Gastroesophageal sphincter (tissue), 4 donors: Measurements from ENCODE around the gene LY6G6D. TPM values are rescaled to one million over a fixed set of nuclear protein-coding genes. Genes with fewer than 3 reads are reported as not detected.
A peak's percentile ranks its signal among the peaks of the same experiment; 100 is the strongest.

Experiments
- ATAC-seq: fragments of 150-250 bp; one replicate; pipeline ENCODE4 v1.9.1; 2016; ENCODE audit warnings: mild to moderate bottlenecking, moderate library complexity
- H3K27ac ChIP-seq, 4 donors: fragments of 200-600 bp; sonication (generic) in 3 of 4; 1 replicate in 3 of 4; 2 replicates in 1 of 4; pipeline ENCODE4 v1.5.1; 2016 to 2019
- H3K27me3 ChIP-seq: fragments of 200-600 bp; sonication (generic); one replicate; pipeline ENCODE4 v1.5.1; 2019
- H3K36me3 ChIP-seq, 2 donors: fragments of 200-600 bp; sonication (generic); one replicate each; pipeline ENCODE4 v1.5.1; 2019; ENCODE audit warnings: control low read depth in 1 of 2
- H3K4me1 ChIP-seq, 3 donors: fragments of 200-600 bp; sonication (generic); 1 replicate in 2 of 3; 2 replicates in 1 of 3; pipeline ENCODE4 v1.5.1; 2016 to 2019; ENCODE audit warnings: control low read depth in 2 of 3
- H3K4me3 ChIP-seq, 2 donors: fragments of 200-600 bp; sonication (generic); one replicate each; pipeline ENCODE4 v1.5.1; 2019; ENCODE audit warnings: mild to moderate bottlenecking in 1 of 2, moderate library complexity in 1 of 2
- H3K9me3 ChIP-seq, 3 donors: fragments of 200-600 bp; sonication (generic); one replicate each; pipeline ENCODE4 v1.5.1; 2017 to 2019; ENCODE audit warnings: control low read depth in 2 of 3
- CTCF ChIP-seq, 4 experiments: fragments of 200-600 bp in 2 of 4; fragments of 450-650 bp in 2 of 4; sonication (generic) in 1 of 4; IDR thresholded peaks; one replicate each; pipeline ENCODE4 v1.5.1; 2017 to 2019; ENCODE audit warnings: antibody characterized with exemption in 4 of 4, mild to moderate bottlenecking in 2 of 4, moderate library complexity in 2 of 4
- EP300 ChIP-seq: sonication (generic); formaldehyde crosslinking; IDR thresholded peaks from one replicate; pipeline ENCODE4 v1.6.1; 2017; ENCODE audit warnings: antibody characterized with exemption, mild to moderate bottlenecking
- POLR2A ChIP-seq, 2 donors: fragments of 450-650 bp; IDR thresholded peaks; one replicate each; pipeline ENCODE4 v1.6.1; 2017; ENCODE audit warnings: antibody characterized with exemption in 2 of 2, mild to moderate bottlenecking in 2 of 2, moderate library complexity in 1 of 2
- POLR2AphosphoS5 ChIP-seq: sonication (generic); formaldehyde crosslinking; IDR thresholded peaks from one replicate; pipeline ENCODE4 v1.6.1; 2017; ENCODE audit warnings: antibody characterized with exemption
- WGBS, 2 donors: methylation state at CpG; one replicate each; pipeline ENCODE4 v1.1.5; 2018; ENCODE audit warnings: low coverage in 1 of 2; 5-methylcytosine and 5-hydroxymethylcytosine counted together
- small RNA-seq, 4 donors: library from RNA; depleted of rRNA; stranded (forward); fragments of <200 nt; gene quantifications; one replicate each; pipeline ENCODE3, GENCODE V24; 2016
- total RNA-seq, 4 donors: library from RNA; depleted of rRNA; stranded (reverse); fragments of >200 nt; gene quantifications; one replicate each; pipeline ENCODE4 v1.1.0, GENCODE V29; 2016

The LY6G6D gene
- total RNA-seq, 4 donors from 2014 or later: not detected

- TF ChIP-seq CTCF (IDR thresholded peaks at IDR 0.05) (no peak), EP300 (no peak), POLR2AphosphoS5 (no peak), POLR2A (IDR thresholded peaks at IDR 0.05) (no peak)
- ATAC-seq: peak; percentile 58
- peaks cover 0 to 12% of the 10 kb centered on the region in 2 donors for H3K36me3 ChIP-seq
- H3K4me3 ChIP-seq: peak overlapping the region in 1 of 2 donors; percentile 32
- no peak overlapping the region for H3K27ac ChIP-seq
- H3K9me3 ChIP-seq: no peaks in the 10 kb centered on the region
- no peaks in the 10 kb centered on the region for H3K27me3 ChIP-seq
- WGBS, 2 donors: 4 to 53% methylated on average over 8 to 14 of the region's 42 CpGs
- peaks cover 0 to 19% (median 3%) of the 10 kb centered on the region in 3 donors for H3K4me1 ChIP-seq
Observed at GRCh38 chr6:31765910-31766794, 51.0 kb downstream of the LY6G6D start.

GRCh38 chr6:31767096-31767645 is 52.0 kb downstream of the LY6G6D start:
- no peak overlapping the region for H3K4me3 ChIP-seq
- no peak for TF ChIP-seq EP300
- TF ChIP-seq POLR2AphosphoS5: no peak
- no peak for TF ChIP-seq CTCF (IDR thresholded peaks at IDR 0.05)
- no peak for TF ChIP-seq POLR2A (IDR thresholded peaks at IDR 0.05)
- no peak overlapping the region for H3K27ac ChIP-seq
- H3K27me3 ChIP-seq: no peaks in the 10 kb centered on the region
- peaks cover 0 to 2% of the 10 kb centered on the region in 2 donors for H3K36me3 ChIP-seq
- peaks cover 0 to 19% (median 3%) of the 10 kb centered on the region in 3 donors for H3K4me1 ChIP-seq
- WGBS, 2 donors: 17 to 64% methylated on average over 1 to 3 of the region's 6 CpGs
- no peak for ATAC-seq
- H3K9me3 ChIP-seq: no peaks in the 10 kb centered on the region

Small RNAs within 50 kb of the gene (small RNA-seq; reads per million reads assigned to genes)
- gene LY6G6D (0 reads per million in 4 donors), gene MIR4646 (0 to 0.37 (median 0) reads per million in 4 donors), gene MSH5-SAPCD1 (0 reads per million in 4 donors), gene RNU6-850P (0 reads per million in 4 donors), gene SAPCD1 (0 reads per million in 4 donors)

Other genes starting within 250 kb of the LY6G6D start
- 1 to 10 TPM; 1.7 to 4.8 (median 2.0) TPM for gene MICB, start 217.2 kb upstream of the LY6G6D start, total RNA-seq
- not detected for gene MCCD1, start 186.4 kb upstream of the LY6G6D start, total RNA-seq
- gene DDX39B, start 173.3 kb upstream of the LY6G6D start, total RNA-seq: 100 to 1,000 TPM; 125 to 327 (median 217) TPM
- 1 to 10 TPM; 1.3 to 5.7 (median 2.9) TPM for gene ATP6V1G2, start 168.7 kb upstream of the LY6G6D start, total RNA-seq
- 10 to 100 TPM; 21.3 to 44.2 (median 28.5) TPM for gene NFKBIL1, start 167.7 kb upstream of the LY6G6D start, total RNA-seq
- not detected for gene LTA, start 143.1 kb upstream of the LY6G6D start, total RNA-seq
- under 1 TPM in 1 of 4 donors, not detected in 3; 0.81 TPM for gene TNF, start 139.8 kb upstream of the LY6G6D start, total RNA-seq
- under 1 TPM in 1 of 4 donors, not detected in 3; 0.57 TPM for gene LTB, start 132.9 kb upstream of the LY6G6D start, total RNA-seq
- gene LST1, start 129.1 kb upstream of the LY6G6D start, total RNA-seq: 1 to 10 TPM; 1.4 to 7.7 (median 6.9) TPM
- not detected for gene NCR3, start 122.3 kb upstream of the LY6G6D start, total RNA-seq
- 10 to 100 TPM in 3 of 4 donors, 1 to 10 TPM in 1; 5.6 to 46.4 (median 21.3) TPM for gene AIF1, start 100.1 kb upstream of the LY6G6D start, total RNA-seq
- gene PRRC2A, start 94.6 kb upstream of the LY6G6D start, total RNA-seq: 100 to 1,000 TPM in 1 of 4 donors, 10 to 100 TPM in 3; 47.9 to 137 (median 76.2) TPM
- 100 to 1,000 TPM; 131 to 252 (median 190) TPM for gene BAG6, start 62.7 kb upstream of the LY6G6D start, total RNA-seq
- gene APOM, start 59.5 kb upstream of the LY6G6D start, total RNA-seq: 1 to 10 TPM in 3 of 4 donors, under 1 TPM in 1; 0.62 to 7.4 (median 3.2) TPM
- 10 to 100 TPM; 30.0 to 40.0 (median 36.1) TPM for gene C6orf47, start 54.6 kb upstream of the LY6G6D start, total RNA-seq
- 10 to 100 TPM; 17.1 to 22.3 (median 17.9) TPM for gene GPANK1, start 50.4 kb upstream of the LY6G6D start, total RNA-seq
- gene CSNK2B, start 49.3 kb upstream of the LY6G6D start, total RNA-seq: 100 to 1,000 TPM; 162 to 197 (median 167) TPM
- gene LY6G5B, start 45.4 kb upstream of the LY6G6D start, total RNA-seq: 1 to 10 TPM in 3 of 4 donors, under 1 TPM in 1; 0.10 to 9.3 (median 3.9) TPM
- 1 to 10 TPM in 1 of 4 donors, under 1 TPM in 1, not detected in 2; 0.94 to 1.9 TPM for gene LY6G5C, start 34.3 kb upstream of the LY6G6D start, total RNA-seq
- gene ABHD16A, start 12.0 kb upstream of the LY6G6D start, total RNA-seq: 10 to 100 TPM; 37.4 to 49.8 (median 47.2) TPM
- not detected for gene LY6G6F, start 8.5 kb upstream of the LY6G6D start, total RNA-seq
- gene LY6G6C, start 6.4 kb downstream of the LY6G6D start, total RNA-seq: not detected
- under 1 TPM in 1 of 4 donors, not detected in 3; 0.54 TPM for gene MPIG6B, start 8.0 kb downstream of the LY6G6D start, total RNA-seq
- 100 to 1,000 TPM in 2 of 4 donors, 10 to 100 TPM in 2; 75.6 to 127 (median 99.0) TPM for gene DDAH2, start 14.0 kb downstream of the LY6G6D start, total RNA-seq
- 100 to 1,000 TPM; 191 to 427 (median 276) TPM for gene CLIC1, start 21.2 kb downstream of the LY6G6D start, total RNA-seq
- gene MSH5, start 24.7 kb downstream of the LY6G6D start, total RNA-seq: 10 to 100 TPM in 1 of 4 donors, 1 to 10 TPM in 3; 1.9 to 12.7 (median 6.7) TPM
- gene SAPCD1, start 47.3 kb downstream of the LY6G6D start, total RNA-seq: 1 to 10 TPM in 1 of 4 donors, under 1 TPM in 1, not detected in 2; 0.93 to 1.1 TPM
- gene VWA7, start 62.0 kb downstream of the LY6G6D start, total RNA-seq: under 1 TPM; 0.12 to 0.54 (median 0.31) TPM
- gene VARS1, start 80.4 kb downstream of the LY6G6D start, total RNA-seq: 10 to 100 TPM; 25.4 to 50.6 (median 29.9) TPM
- gene LSM2, start 91.6 kb downstream of the LY6G6D start, total RNA-seq: 10 to 100 TPM; 18.0 to 31.7 (median 28.5) TPM
- 1 to 10 TPM; 1.9 to 3.9 (median 2.6) TPM for gene HSPA1L, start 99.9 kb downstream of the LY6G6D start, total RNA-seq
- gene HSPA1A, start 100.2 kb downstream of the LY6G6D start, total RNA-seq: 100 to 1,000 TPM; 287 to 496 (median 351) TPM
- 100 to 1,000 TPM; 198 to 260 (median 219) TPM for gene HSPA1B, start 112.4 kb downstream of the LY6G6D start, total RNA-seq
- gene NEU1, start 147.5 kb downstream of the LY6G6D start, total RNA-seq: 10 to 100 TPM; 28.2 to 39.1 (median 30.5) TPM
- 1 to 10 TPM in 2 of 4 donors, not detected in 2; 1.1 to 4.5 TPM for gene SLC44A4, start 163.6 kb downstream of the LY6G6D start, total RNA-seq
- 10 to 100 TPM; 29.5 to 43.4 (median 35.5) TPM for gene EHMT2, start 182.3 kb downstream of the LY6G6D start, total RNA-seq
- 1 to 10 TPM in 2 of 4 donors, under 1 TPM in 2; 0.40 to 2.0 (median 0.86) TPM for gene ZBTB12, start 186.7 kb downstream of the LY6G6D start, total RNA-seq
- gene C2, start 212.4 kb downstream of the LY6G6D start, total RNA-seq: 10 to 100 TPM in 3 of 4 donors, 1 to 10 TPM in 1; 3.3 to 33.4 (median 14.4) TPM
- 10 to 100 TPM in 3 of 4 donors, 1 to 10 TPM in 1; 8.1 to 42.6 (median 23.1) TPM for gene CFB, start 230.7 kb downstream of the LY6G6D start, total RNA-seq
- gene NELFE, start 243.6 kb downstream of the LY6G6D start, total RNA-seq: 10 to 100 TPM; 64.1 to 89.7 (median 70.4) TPM
- 10 to 100 TPM; 18.8 to 52.5 (median 25.8) TPM for gene SKIC2, start 243.8 kb downstream of the LY6G6D start, total RNA-seq